ENCODE results near the gene AP3M1. TPM values are rescaled to one million over a fixed set of nuclear protein-coding genes. Genes with fewer than 3 reads are reported as not detected.
"Not testable (repeated sequence)": the region's sequence is repeated elsewhere in the genome, so short reads cannot be mapped to it uniquely, and the experiment has no call there.

AP3M1 gene
- total RNA-seq, 1 experiment from 2014 or later: 34.4 TPM

- POLR2A ChIA-PET: no interaction called here
These were observed 10.6 kb downstream of the AP3M1 start for GRCh38 chr10:74139981-74140380.

GRCh38 chr10:74138596-74138995 is 12.0 kb downstream of the AP3M1 start:
- RAD21 ChIA-PET (ENCODE audit: low non-redundant PET in 1 of 2, low total read pairs in 2 of 2, uncharacterized antibody in 2 of 2, unreplicated experiment in 2 of 2); H3K27me3 ChIP-seq (ENCODE audit: insufficient read depth, low read length); H3K9ac ChIP-seq (ENCODE audit: low read length); H3K27ac ChIP-seq (ENCODE audit: low read depth, low read length); H3K4me1 ChIP-seq (ENCODE audit: control insufficient read depth in 1 of 2, insufficient read depth in 2 of 2, low read length in 2 of 2); ATAC-seq; H2AFZ ChIP-seq (ENCODE audit: low read depth, low read length, poor library complexity, severe bottlenecking); intact Hi-C loops (cut with micrococcal nuclease); H3K4me3 ChIP-seq (replicated peaks in 1 of 2; ENCODE audit: low read depth in 1 of 2, low read length in 2 of 2); H3K9me2 ChIP-seq (ENCODE audit: insufficient read depth); H3K9me3 ChIP-seq (ENCODE audit: control insufficient read depth in 1 of 2, insufficient read depth in 1 of 2, low read depth in 1 of 2, low read length in 2 of 2); H3K4me2 ChIP-seq (ENCODE audit: low read length); DNase-seq (ENCODE audit: low read depth, low spot score); CTCF ChIA-PET; H4K20me1 ChIP-seq (ENCODE audit: insufficient read depth); BruUV-seq (replicated peaks): not testable (repeated sequence)
- Histone ChIP-seq H3K36me3 (ENCODE audit: control insufficient read depth in 1 of 2, insufficient read depth in 2 of 2, low read length in 2 of 2) (peaks cover 34 to 39% of the 10 kb centered on the region in 2 experiments), H3K79me2 (ENCODE audit: insufficient read depth, low read length) (peaks cover 35% of the 10 kb centered on the region)
- POLR2A ChIA-PET: interaction anchor here (1.2 kb wide), 1 partner anchor 18 kb away, joined by 3 read pairs; no protein-coding TSS in a partner anchor

More at GRCh38 chr10:74139981-74140380, 10.6 kb downstream of the AP3M1 start:
- Histone ChIP-seq H3K27me3 (ENCODE audit: insufficient read depth, low read length) (no peaks in the 10 kb centered on the region), H3K4me3 (replicated peaks in 1 of 2; ENCODE audit: low read depth in 1 of 2, low read length in 2 of 2) (no peak overlapping the region), H3K4me2 (ENCODE audit: low read length) (no peak overlapping the region), H3K79me2 (ENCODE audit: insufficient read depth, low read length) (peaks cover 46% of the 10 kb centered on the region), H3K9me2 (ENCODE audit: insufficient read depth) (no peaks in the 10 kb centered on the region), H3K27ac (ENCODE audit: low read depth, low read length) (no peak overlapping the region), H4K20me1 (ENCODE audit: insufficient read depth) (no peaks in the 10 kb centered on the region), H2AFZ (ENCODE audit: low read depth, low read length, poor library complexity, severe bottlenecking) (no peak overlapping the region), H3K4me1 (ENCODE audit: control insufficient read depth in 1 of 2, insufficient read depth in 2 of 2, low read length in 2 of 2) (peaks cover under 1 to 3% of the 10 kb centered on the region in 2 experiments; a peak in 3 of 4 replicates), H3K9me3 (ENCODE audit: control insufficient read depth in 1 of 2, insufficient read depth in 1 of 2, low read depth in 1 of 2, low read length in 2 of 2) (no peaks in the 10 kb centered on the region), H3K36me3 (ENCODE audit: control insufficient read depth in 1 of 2, insufficient read depth in 2 of 2, low read length in 2 of 2) (peaks cover 23 to 29% of the 10 kb centered on the region in 2 experiments), H3K9ac (ENCODE audit: low read length) (no peak overlapping the region)
- DNase-seq (ENCODE audit: low read depth, low spot score) (no peak), ATAC-seq (no peak)
- CTCF ChIA-PET: no interaction called here
- RAD21 ChIA-PET (ENCODE audit: low non-redundant PET in 1 of 2, low total read pairs in 2 of 2, uncharacterized antibody in 2 of 2, unreplicated experiment in 2 of 2): no interaction called here
- no TSS peak for BruUV-seq (replicated peaks)
- no peak for TF ChIP-seq SIN3A (IDR thresholded peaks at IDR 0.05; ENCODE audit: low read depth)
- TF ChIP-seq EGR1 (IDR thresholded peaks at IDR 0.05; ENCODE audit: low read depth): no peak
- no peak for TF ChIP-seq ELF1 (IDR thresholded peaks at IDR 0.05; ENCODE audit: borderline replicate concordance, low read depth)
- TF ChIP-seq POLR2A (IDR thresholded peaks at IDR 0.05; ENCODE audit: borderline replicate concordance, extremely low read depth, insufficient read depth, insufficient read length): no peak
- TF ChIP-seq SRF (IDR thresholded peaks at IDR 0.05; ENCODE audit: low read depth): no peak
- TF ChIP-seq, protein P1, sequence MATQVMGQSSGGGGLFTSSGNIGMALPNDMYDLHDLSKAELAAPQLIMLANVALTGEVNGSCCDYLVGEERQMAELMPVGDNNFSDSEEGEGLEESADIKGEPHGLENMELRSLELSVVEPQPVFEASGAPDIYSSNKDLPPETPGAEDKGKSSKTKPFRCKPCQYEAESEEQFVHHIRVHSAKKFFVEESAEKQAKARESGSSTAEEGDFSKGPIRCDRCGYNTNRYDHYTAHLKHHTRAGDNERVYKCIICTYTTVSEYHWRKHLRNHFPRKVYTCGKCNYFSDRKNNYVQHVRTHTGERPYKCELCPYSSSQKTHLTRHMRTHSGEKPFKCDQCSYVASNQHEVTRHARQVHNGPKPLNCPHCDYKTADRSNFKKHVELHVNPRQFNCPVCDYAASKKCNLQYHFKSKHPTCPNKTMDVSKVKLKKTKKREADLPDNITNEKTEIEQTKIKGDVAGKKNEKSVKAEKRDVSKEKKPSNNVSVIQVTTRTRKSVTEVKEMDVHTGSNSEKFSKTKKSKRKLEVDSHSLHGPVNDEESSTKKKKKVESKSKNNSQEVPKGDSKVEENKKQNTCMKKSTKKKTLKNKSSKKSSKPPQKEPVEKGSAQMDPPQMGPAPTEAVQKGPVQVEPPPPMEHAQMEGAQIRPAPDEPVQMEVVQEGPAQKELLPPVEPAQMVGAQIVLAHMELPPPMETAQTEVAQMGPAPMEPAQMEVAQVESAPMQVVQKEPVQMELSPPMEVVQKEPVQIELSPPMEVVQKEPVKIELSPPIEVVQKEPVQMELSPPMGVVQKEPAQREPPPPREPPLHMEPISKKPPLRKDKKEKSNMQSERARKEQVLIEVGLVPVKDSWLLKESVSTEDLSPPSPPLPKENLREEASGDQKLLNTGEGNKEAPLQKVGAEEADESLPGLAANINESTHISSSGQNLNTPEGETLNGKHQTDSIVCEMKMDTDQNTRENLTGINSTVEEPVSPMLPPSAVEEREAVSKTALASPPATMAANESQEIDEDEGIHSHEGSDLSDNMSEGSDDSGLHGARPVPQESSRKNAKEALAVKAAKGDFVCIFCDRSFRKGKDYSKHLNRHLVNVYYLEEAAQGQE (IDR thresholded peaks at IDR 0.05; ENCODE audit: low read depth): no peak
- no peak for TF ChIP-seq ZFX (IDR thresholded peaks at IDR 0.05)
- TF ChIP-seq RAD21 (IDR thresholded peaks at IDR 0.05; ENCODE audit: low read depth): no peak
- no peak for TF ChIP-seq TCF7L2 (IDR thresholded peaks at IDR 0.05; ENCODE audit: borderline replicate concordance, extremely low read depth, insufficient read depth, insufficient read length)
- no peak for TF ChIP-seq ZBTB33 (IDR thresholded peaks at IDR 0.05; ENCODE audit: extremely low read depth, insufficient replicate concordance, low read length)
- TF ChIP-seq POLR2AphosphoS5 (IDR thresholded peaks at IDR 0.05; ENCODE audit: low read depth, low read length): no peak
- TF ChIP-seq, protein P2, sequence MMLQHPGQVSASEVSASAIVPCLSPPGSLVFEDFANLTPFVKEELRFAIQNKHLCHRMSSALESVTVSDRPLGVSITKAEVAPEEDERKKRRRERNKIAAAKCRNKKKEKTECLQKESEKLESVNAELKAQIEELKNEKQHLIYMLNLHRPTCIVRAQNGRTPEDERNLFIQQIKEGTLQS (IDR thresholded peaks at IDR 0.05): no peak
- intact Hi-C loops (cut with micrococcal nuclease): no loop called here

All from HCT116 (cell line).